ENCODE data around the gene GNA14. TPM values are rescaled to one million over a fixed set of nuclear protein-coding genes. Genes with fewer than 3 reads are reported as not detected.

Gene GNA14
- total RNA-seq, 2 experiments from 2014 or later = not detected

DNA sequence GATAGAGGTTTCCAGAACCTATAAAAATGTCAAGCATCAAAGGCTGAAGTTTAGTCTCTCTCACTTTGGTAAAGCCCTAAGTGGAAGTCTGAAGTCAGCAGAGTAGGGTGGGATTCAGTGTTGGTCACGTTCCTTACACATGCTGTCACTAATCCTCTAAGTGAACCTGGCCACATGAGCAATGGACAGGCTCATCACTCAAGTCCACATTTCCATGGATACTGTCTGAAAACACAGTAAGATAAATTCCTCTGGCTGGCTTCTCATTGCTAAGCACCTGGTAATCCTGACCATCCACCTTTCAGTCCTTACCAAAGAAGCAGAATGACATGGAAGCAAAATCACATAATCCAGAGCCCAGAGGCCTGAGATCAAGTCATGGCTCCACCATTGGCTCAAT lies 43.8 kb downstream of the GNA14 start:
- Mint-ChIP-seq H3K4me3 (no peak overlapping the region), H3K4me1 (ENCODE audit: low read depth) (no peaks in the 10 kb centered on the region), H3K27ac (no peak overlapping the region), H3K27me3 (no peaks in the 10 kb centered on the region), H3K9me3 (no peaks in the 10 kb centered on the region), H3K36me3 (ENCODE audit: low read depth) (no peaks in the 10 kb centered on the region)
- Histone ChIP-seq H3K27ac (ENCODE audit: low read depth in 1 of 2, low read length in 2 of 2) (no peak overlapping the region), H3K4me3 (ENCODE audit: low read length) (no peak overlapping the region), H3K9me3 (ENCODE audit: control insufficient read depth in 1 of 2, insufficient read depth in 1 of 2, low read length in 2 of 2) (peaks cover 0 to 10% of the 10 kb centered on the region in 2 experiments), H3K36me3 (ENCODE audit: insufficient read depth, low read length) (no peaks in the 10 kb centered on the region), H3K27me3 (ENCODE audit: control insufficient read depth in 1 of 2, insufficient read depth in 2 of 2, low read length in 2 of 2) (no peaks in the 10 kb centered on the region), H3K4me1 (ENCODE audit: insufficient read depth, low read length) (no peaks in the 10 kb centered on the region)
- no peak for ATAC-seq (ENCODE audit: poor library complexity)
- intact Hi-C loops (cut with DNase I, micrococcal nuclease) = no loop called here
- DNase-seq = no peak
- ChIA-PET CTCF (no interaction called here), POLR2A (no interaction called here)
- no peak for TF ChIP-seq CTCF (IDR thresholded peaks at IDR 0.05)

GRCh38 chr9:77602852-77603251 lies 45.3 kb downstream of the GNA14 start:
- no peaks in the 10 kb centered on the region for H3K4me1 Mint-ChIP-seq (ENCODE audit: low read depth)
- ChIA-PET POLR2A (no interaction called here), CTCF (no interaction called here)
- H3K36me3 Mint-ChIP-seq (ENCODE audit: low read depth) = no peaks in the 10 kb centered on the region
- H3K27ac ChIP-seq (ENCODE audit: low read depth in 1 of 2, low read length in 2 of 2) = no peak overlapping the region
- H3K4me3 ChIP-seq (ENCODE audit: low read length) = no peak overlapping the region
- peaks cover 0 to 7% of the 10 kb centered on the region in 2 experiments for H3K9me3 ChIP-seq (ENCODE audit: control insufficient read depth in 1 of 2, insufficient read depth in 1 of 2, low read length in 2 of 2)
- H3K9me3 Mint-ChIP-seq = no peaks in the 10 kb centered on the region
- H3K4me3 Mint-ChIP-seq = no peak overlapping the region
- no peaks in the 10 kb centered on the region for H3K27me3 ChIP-seq (ENCODE audit: control insufficient read depth in 1 of 2, insufficient read depth in 2 of 2, low read length in 2 of 2)
- H3K4me1 ChIP-seq (ENCODE audit: insufficient read depth, low read length) = no peaks in the 10 kb centered on the region
- no peaks in the 10 kb centered on the region for H3K36me3 ChIP-seq (ENCODE audit: insufficient read depth, low read length)
- no peaks in the 10 kb centered on the region for H3K27me3 Mint-ChIP-seq
- DNase-seq (no peak), ATAC-seq (ENCODE audit: poor library complexity) (no peak)
- TF ChIP-seq CTCF (IDR thresholded peaks at IDR 0.05) = no peak
- H3K27ac Mint-ChIP-seq = no peak overlapping the region
- intact Hi-C loops (cut with DNase I, micrococcal nuclease) = no loop called here

DNA sequence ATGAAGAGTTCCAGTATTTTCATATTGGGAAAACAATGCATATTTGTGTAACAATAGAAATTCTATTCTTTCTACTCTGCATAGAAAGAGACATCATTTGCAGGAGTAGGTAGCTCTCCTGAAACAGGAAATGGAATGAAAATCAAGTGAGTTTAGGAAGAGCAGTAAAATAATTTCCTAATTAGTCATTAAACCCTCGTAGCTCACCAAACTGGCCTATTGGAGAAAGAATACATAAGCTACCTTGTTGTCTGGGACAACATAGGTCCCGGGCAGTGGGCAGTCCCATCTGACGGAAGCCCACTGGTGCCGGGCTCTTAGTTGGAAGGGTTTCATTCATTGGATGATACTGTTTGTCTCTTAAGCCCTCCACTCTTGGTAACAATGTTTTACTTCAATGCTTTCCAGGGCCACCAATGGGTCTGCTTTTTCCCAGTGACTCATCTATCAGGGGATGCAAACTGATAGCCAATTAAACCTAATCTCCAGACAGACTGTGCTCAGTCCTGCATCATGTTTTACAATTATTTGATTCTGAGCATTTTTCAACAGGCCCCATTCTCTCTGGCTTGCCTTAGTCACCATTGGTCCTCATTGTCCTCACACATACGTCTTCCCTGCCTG lies 46.5 kb downstream of the GNA14 start:
- Histone ChIP-seq H3K36me3 (ENCODE audit: insufficient read depth, low read length) (no peaks in the 10 kb centered on the region), H3K4me1 (ENCODE audit: insufficient read depth, low read length) (no peaks in the 10 kb centered on the region), H3K27ac (ENCODE audit: low read depth in 1 of 2, low read length in 2 of 2) (no peak overlapping the region), H3K4me3 (ENCODE audit: low read length) (no peak overlapping the region), H3K9me3 (ENCODE audit: control insufficient read depth in 1 of 2, insufficient read depth in 1 of 2, low read length in 2 of 2) (peaks cover 0 to 6% of the 10 kb centered on the region in 2 experiments), H3K27me3 (ENCODE audit: control insufficient read depth in 1 of 2, insufficient read depth in 2 of 2, low read length in 2 of 2) (no peaks in the 10 kb centered on the region)
- Mint-ChIP-seq H3K36me3 (ENCODE audit: low read depth) (no peaks in the 10 kb centered on the region), H3K27me3 (no peaks in the 10 kb centered on the region), H3K9me3 (no peaks in the 10 kb centered on the region), H3K4me3 (no peak overlapping the region), H3K27ac (no peak overlapping the region), H3K4me1 (ENCODE audit: low read depth) (peaks cover 4% of the 10 kb centered on the region)
- no peak for DNase-seq
- POLR2A ChIA-PET = no interaction called here
- no peak for TF ChIP-seq CTCF (IDR thresholded peaks at IDR 0.05)
- CTCF ChIA-PET = no interaction called here
- ATAC-seq (ENCODE audit: poor library complexity) = no peak
- intact Hi-C loops (cut with DNase I, micrococcal nuclease) = no loop called here

All from CD4-positive, alpha-beta T cell (primary cell).